Measurements from ENCODE around the gene MRPL51.

MRPL51 gene

GRCh38 chr12:6534695-6534944, 41.6 kb upstream of the MRPL51 start:
- peak overlapping the region; percentile 51 to 92 for H3K4me3 ChIP-seq (ENCODE audit: low read depth in 1 of 2, low read length in 2 of 2)
- peaks cover 62% of the 10 kb centered on the region for H3K79me2 ChIP-seq (ENCODE audit: insufficient read depth, low read length)
- H2AFZ ChIP-seq (ENCODE audit: low read depth, low read length): peak overlapping the region; percentile 35; the same call in 1 of the 2 replicates
- no peak for ATAC-seq (ENCODE audit: insufficient read depth, low read depth)
- H3K27me3 ChIP-seq (ENCODE audit: insufficient read depth, low read length, poor library complexity): no peaks in the 10 kb centered on the region
- H3K27ac ChIP-seq (ENCODE audit: low read length): peak overlapping the region; percentile 99
- H3K9ac ChIP-seq (ENCODE audit: low read depth, low read length): peak overlapping the region; percentile 98
- H3K9me3 ChIP-seq (ENCODE audit: insufficient read depth, low read length, severe bottlenecking): no peaks in the 10 kb centered on the region
- peaks cover 48% of the 10 kb centered on the region for H4K20me1 ChIP-seq (ENCODE audit: insufficient read depth, low read length)
- no peak for TF ChIP-seq CTCF (IDR thresholded peaks at IDR 0.05; ENCODE audit: borderline replicate concordance, extremely low read depth, low read length, poor library complexity, severe bottlenecking)
- TF ChIP-seq EZH2 (IDR thresholded peaks at IDR 0.05; ENCODE audit: borderline replicate concordance, low read depth, low read length, severe bottlenecking): no peak
- H3K36me3 ChIP-seq (ENCODE audit: insufficient read depth, low read length): peaks cover 76% of the 10 kb centered on the region
- peaks cover 76% of the 10 kb centered on the region for H3K4me1 ChIP-seq (ENCODE audit: insufficient read depth, low read length)
- no peak for DNase-seq
- H3K4me2 ChIP-seq (ENCODE audit: insufficient read depth, low read length): peak overlapping the region; percentile 94

GRCh38 chr12:6533923-6534694, 41.0 kb upstream of the MRPL51 start, which contains the start of gene GAPDH:
GAPDH (plus strand) TSS chr12:6534517; CDS start chr12:6534833, 316 bp downstream.
- H2AFZ ChIP-seq (ENCODE audit: low read depth, low read length): peak within 1 kb of the TSS; percentile 84
- peaks cover 60% of the 10 kb centered on the region for H3K79me2 ChIP-seq (ENCODE audit: insufficient read depth, low read length)
- TF ChIP-seq CTCF (IDR thresholded peaks at IDR 0.05; ENCODE audit: borderline replicate concordance, extremely low read depth, low read length, poor library complexity, severe bottlenecking) (no peak), EZH2 (IDR thresholded peaks at IDR 0.05; ENCODE audit: borderline replicate concordance, low read depth, low read length, severe bottlenecking) (no peak)
- H3K36me3 ChIP-seq (ENCODE audit: insufficient read depth, low read length): peaks cover 76% of the 10 kb centered on the region
- DNase-seq (peak; percentile 95), ATAC-seq (ENCODE audit: insufficient read depth, low read depth) (peak; percentile 55)
- H3K4me3 ChIP-seq (ENCODE audit: low read depth in 1 of 2, low read length in 2 of 2): peak within 1 kb of the TSS; percentile 51 to 92
- H3K4me2 ChIP-seq (ENCODE audit: insufficient read depth, low read length): peak within 1 kb of the TSS; percentile 94
- H3K4me1 ChIP-seq (ENCODE audit: insufficient read depth, low read length): peaks cover 71% of the 10 kb centered on the region
- H3K9me3 ChIP-seq (ENCODE audit: insufficient read depth, low read length, severe bottlenecking): no peaks in the 10 kb centered on the region
- H3K9ac ChIP-seq (ENCODE audit: low read depth, low read length): peak within 1 kb of the TSS; percentile 98
- H4K20me1 ChIP-seq (ENCODE audit: insufficient read depth, low read length): peaks cover 43% of the 10 kb centered on the region
- H3K27me3 ChIP-seq (ENCODE audit: insufficient read depth, low read length, poor library complexity): no peaks in the 10 kb centered on the region
- H3K27ac ChIP-seq (ENCODE audit: low read length): peak within 1 kb of the TSS; percentile 99

GRCh38 chr12:6533653-6533922, 40.5 kb upstream of the MRPL51 start:
- H3K4me2 ChIP-seq (ENCODE audit: insufficient read depth, low read length): peak overlapping the region; percentile 94
- peak overlapping the region; percentile 84 for H2AFZ ChIP-seq (ENCODE audit: low read depth, low read length)
- no peaks in the 10 kb centered on the region for H3K9me3 ChIP-seq (ENCODE audit: insufficient read depth, low read length, severe bottlenecking)
- no peaks in the 10 kb centered on the region for H3K27me3 ChIP-seq (ENCODE audit: insufficient read depth, low read length, poor library complexity)
- H3K36me3 ChIP-seq (ENCODE audit: insufficient read depth, low read length): peaks cover 76% of the 10 kb centered on the region
- ATAC-seq (ENCODE audit: insufficient read depth, low read depth) (no peak; the same call in 2 of the 3 replicates), DNase-seq (no peak)
- H4K20me1 ChIP-seq (ENCODE audit: insufficient read depth, low read length): peaks cover 39% of the 10 kb centered on the region
- peaks cover 66% of the 10 kb centered on the region for H3K4me1 ChIP-seq (ENCODE audit: insufficient read depth, low read length)
- H3K4me3 ChIP-seq (ENCODE audit: low read depth in 1 of 2, low read length in 2 of 2): peak overlapping the region; percentile 51 to 92; a peak in 3 of 4 replicates
- peak overlapping the region; percentile 99 for H3K27ac ChIP-seq (ENCODE audit: low read length)
- no peak for TF ChIP-seq CTCF (IDR thresholded peaks at IDR 0.05; ENCODE audit: borderline replicate concordance, extremely low read depth, low read length, poor library complexity, severe bottlenecking)
- TF ChIP-seq EZH2 (IDR thresholded peaks at IDR 0.05; ENCODE audit: borderline replicate concordance, low read depth, low read length, severe bottlenecking): no peak
- peaks cover 60% of the 10 kb centered on the region for H3K79me2 ChIP-seq (ENCODE audit: insufficient read depth, low read length)
- H3K9ac ChIP-seq (ENCODE audit: low read depth, low read length): peak overlapping the region; percentile 98

All from DND-41 (cell line).